Stimulated activated CD4-positive, alpha-beta T cell treated with anti-CD3 and anti-CD28 coated beads, Interleukin-12 subunit alpha, Interleukin-12 subunit beta, amount 100 ng/mL, for 4 hours (primary cell): Measurements from ENCODE around the gene HDAC10.

ENCODE experiments used
- DNase-seq: peaks from one replicate; pipeline ENCODE4 v3.0.0-alpha.2; 2020

The HDAC10 gene

GRCh38 chr22:50229370-50229769, 21.7 kb downstream of the HDAC10 start:
- DNase-seq = no peak

GRCh38 chr22:50228366-50228765, 22.7 kb downstream of the HDAC10 start:
- DNase-seq = no peak

- DNase-seq = no peak
Measured at GRCh38 chr22:50227579-50228215, 23.4 kb downstream of the HDAC10 start.

GRCh38 chr22:50226875-50227165, 24.2 kb downstream of the HDAC10 start:
- no peak for DNase-seq

GRCh38 chr22:50226063-50226874, 24.8 kb downstream of the HDAC10 start:
- DNase-seq = no peak

GRCh38 chr22:50225200-50225969, 25.7 kb downstream of the HDAC10 start:
- no peak for DNase-seq

GRCh38 chr22:50224071-50224470, 27.0 kb downstream of the HDAC10 start:
- no peak for DNase-seq

- DNase-seq = no peak
Measured at GRCh38 chr22:50222508-50222907, 28.6 kb downstream of the HDAC10 start.

GRCh38 chr22:50221410-50222300, 29.4 kb downstream of the HDAC10 start:
- no peak for DNase-seq

- no peak for DNase-seq
Measured at GRCh38 chr22:50220603-50221409, 30.3 kb downstream of the HDAC10 start.

GRCh38 chr22:50219800-50220602, 31.1 kb downstream of the HDAC10 start:
- DNase-seq = no peak

GRCh38 chr22:50218996-50219727, 31.9 kb downstream of the HDAC10 start:
- DNase-seq = no peak

GRCh38 chr22:50218153-50218995, 32.7 kb downstream of the HDAC10 start:
- no peak for DNase-seq

- no peak for DNase-seq
Measured at GRCh38 chr22:50217543-50218152, 33.4 kb downstream of the HDAC10 start.

GRCh38 chr22:50216684-50217520, 34.2 kb downstream of the HDAC10 start:
- DNase-seq = no peak

GRCh38 chr22:50216055-50216683, 34.9 kb downstream of the HDAC10 start:
- no peak for DNase-seq

- DNase-seq = no peak
Measured at GRCh38 chr22:50215297-50216054, 35.6 kb downstream of the HDAC10 start.
